ENCODE measurements around the gene AGPAT1.

DNA sequence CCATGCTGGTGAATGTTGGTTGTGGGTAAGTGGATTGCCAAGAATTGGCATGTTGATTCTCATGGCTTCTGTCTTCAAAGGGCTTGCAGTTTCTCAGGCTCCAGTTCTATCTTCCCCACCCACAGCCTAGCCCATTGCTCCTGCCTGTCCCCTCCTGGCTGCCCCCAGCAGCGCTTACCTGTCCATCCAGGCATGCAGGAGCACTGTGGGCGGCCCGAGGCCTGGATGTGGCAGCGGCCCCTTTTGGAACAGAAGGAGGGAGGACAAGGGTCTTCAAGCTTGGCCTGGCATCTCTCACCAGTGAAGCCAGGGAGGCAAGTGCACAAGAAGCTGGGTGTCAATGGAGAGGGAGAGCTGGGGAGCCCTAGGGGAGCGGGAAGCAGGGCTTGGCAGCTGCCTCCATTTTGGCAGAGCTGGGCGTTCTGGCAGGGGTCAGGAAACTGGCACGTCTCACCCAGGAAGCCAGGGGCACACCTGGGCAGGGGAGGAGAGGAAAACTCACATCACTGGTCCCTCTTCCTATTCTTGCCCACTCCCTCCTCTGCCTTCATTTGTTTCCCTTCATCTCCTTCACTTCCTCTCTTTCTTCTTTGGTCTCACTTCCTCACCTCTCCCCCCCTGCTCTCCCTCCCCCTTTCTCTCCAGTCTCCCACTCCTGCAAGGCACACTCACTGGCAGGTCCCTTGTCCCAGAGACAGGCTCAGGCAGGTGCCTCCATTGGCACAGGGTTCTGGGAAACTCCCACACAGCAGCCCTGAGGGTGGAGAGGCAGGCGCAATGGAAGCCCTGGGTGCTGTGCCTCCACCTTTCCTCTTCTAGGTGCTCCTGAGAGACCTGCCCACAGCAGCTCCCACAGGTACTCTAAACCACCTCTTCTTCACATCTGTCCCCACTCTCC, 46.7 kb upstream of the AGPAT1 start:
- TF ChIP-seq POLR2AphosphoS5 (IDR thresholded peaks at IDR 0.05; ENCODE audit: borderline replicate concordance, low read depth, low read length), result no peak
- no peak for TF ChIP-seq EZH2 (IDR thresholded peaks at IDR 0.05)
- TF ChIP-seq FOXP2 (optimal IDR thresholded peaks at IDR 0.05; ENCODE audit: control extremely low read depth, extremely low read length, insufficient read depth), result no peak
